Suprapubic skin (tissue), 4 donors: ENCODE data around the gene ARHGAP35. TPM values are rescaled to one million over a fixed set of nuclear protein-coding genes. Genes with fewer than 3 reads are reported as not detected.

Experiments used
- DNase-seq, 2 donors: peaks; one replicate each; pipeline ENCODE4 v3.0.0-alpha.2; 2019; ENCODE audit warnings: low spot score in 2 of 2
- H3K27ac ChIP-seq: fragments of 200-600 bp; sonication (generic); one replicate; pipeline ENCODE4 v1.5.1; 2019
- H3K27me3 ChIP-seq: fragments of 200-600 bp; sonication (generic); one replicate; pipeline ENCODE4 v1.5.1; 2019
- H3K36me3 ChIP-seq: fragments of 200-600 bp; sonication (generic); one replicate; pipeline ENCODE4 v1.5.1; 2019
- H3K4me1 ChIP-seq: fragments of 200-600 bp; sonication (generic); one replicate; pipeline ENCODE4 v1.5.1; 2019
- H3K4me3 ChIP-seq: fragments of 200-600 bp; sonication (generic); one replicate; pipeline ENCODE4 v1.5.1; 2019; ENCODE audit warnings: mild to moderate bottlenecking
- H3K9me3 ChIP-seq: fragments of 200-600 bp; sonication (generic); one replicate; pipeline ENCODE4 v1.5.1; 2019
- CTCF ChIP-seq, 2 donors: fragments of 200-600 bp in 1 of 2; fragments of 450-650 bp in 1 of 2; sonication (generic) in 1 of 2; IDR thresholded peaks; one replicate each; pipeline ENCODE4 v1.5.1; 2016 to 2019; ENCODE audit warnings: antibody characterized with exemption in 2 of 2, mild to moderate bottlenecking in 1 of 2, moderate library complexity in 1 of 2
- EP300 ChIP-seq: sonication (generic); formaldehyde crosslinking; IDR thresholded peaks from one replicate; pipeline ENCODE4 v1.6.1; 2017; ENCODE audit warnings: antibody characterized with exemption
- POLR2A ChIP-seq, 2 donors: fragments of 450-650 bp; IDR thresholded peaks; one replicate each; pipeline ENCODE4 v1.6.1; 2017; ENCODE audit warnings: antibody characterized with exemption in 2 of 2, mild to moderate bottlenecking in 2 of 2, moderate library complexity in 2 of 2
- POLR2AphosphoS5 ChIP-seq, 3 donors: sonication (generic); formaldehyde crosslinking; IDR thresholded peaks; one replicate each; pipeline ENCODE4 v1.6.1; 2017; ENCODE audit warnings: antibody characterized with exemption in 3 of 3
- WGBS: methylation state at CpG from one replicate; pipeline ENCODE4 v1.1.5; 2018; 5-methylcytosine and 5-hydroxymethylcytosine counted together
- total RNA-seq, 4 donors: library from RNA; depleted of rRNA; stranded (reverse); fragments of >200 nt; gene quantifications; one replicate each; pipeline ENCODE4 v1.1.0, GENCODE V29; 2016

ARHGAP35 gene
- total RNA-seq, 4 donors from 2014 or later = 33.9 to 54.2 (median 46.5) TPM

DNA sequence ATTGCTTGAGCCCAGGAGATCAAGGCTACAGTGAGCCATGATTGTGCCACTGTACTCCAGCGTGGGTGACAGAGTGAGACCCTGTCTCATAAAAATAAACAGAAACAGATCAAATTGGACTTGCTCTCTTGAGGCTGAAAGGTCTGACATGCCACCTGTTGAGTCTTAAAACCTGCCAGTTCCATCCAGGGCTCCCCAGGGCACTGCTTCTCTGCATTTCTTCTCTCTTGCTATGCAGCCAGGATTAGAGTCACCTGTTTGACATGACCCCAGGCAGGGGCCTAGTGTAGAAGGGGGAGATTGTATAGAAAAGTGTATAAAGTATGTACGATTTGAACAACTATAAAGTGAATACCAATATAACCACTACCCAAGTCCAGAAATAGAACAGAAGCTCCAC, 45.4 kb downstream of the ARHGAP35 start:
- 87% methylated on average over 2 of the region's 2 CpGs for WGBS
- TF ChIP-seq POLR2AphosphoS5 (IDR thresholded peaks at IDR 0.05) (no peak), EP300 (no peak), CTCF (IDR thresholded peaks at IDR 0.05) (no peak), POLR2A (IDR thresholded peaks at IDR 0.05) (no peak)
- Histone ChIP-seq H3K4me1 (peaks cover 62% of the 10 kb centered on the region), H3K9me3 (no peaks in the 10 kb centered on the region), H3K27ac (no peak overlapping the region), H3K36me3 (no peaks in the 10 kb centered on the region), H3K27me3 (no peaks in the 10 kb centered on the region), H3K4me3 (no peak overlapping the region)
- DNase-seq = peak in 1 of 2 donors; percentile 5

GRCh38 chr19:46907880-46908279, 47.1 kb downstream of the ARHGAP35 start:
- 71% methylated on average over 4 of the region's 4 CpGs for WGBS
- Histone ChIP-seq H3K27me3 (no peaks in the 10 kb centered on the region), H3K27ac (no peak overlapping the region), H3K4me3 (no peak overlapping the region), H3K4me1 (peaks cover 49% of the 10 kb centered on the region), H3K36me3 (no peaks in the 10 kb centered on the region), H3K9me3 (no peaks in the 10 kb centered on the region)
- no peak for TF ChIP-seq POLR2AphosphoS5 (IDR thresholded peaks at IDR 0.05)
- TF ChIP-seq EP300 = no peak
- peak in 1 of 2 donors; percentile 55 for DNase-seq

GRCh38 chr19:46909356-46909755, 48.6 kb downstream of the ARHGAP35 start:
- no peak for TF ChIP-seq EP300
- TF ChIP-seq CTCF (IDR thresholded peaks at IDR 0.05) = no peak
- no peak for TF ChIP-seq POLR2AphosphoS5 (IDR thresholded peaks at IDR 0.05)
- TF ChIP-seq POLR2A (IDR thresholded peaks at IDR 0.05) = no peak
- no peak overlapping the region for H3K4me3 ChIP-seq
- no peaks in the 10 kb centered on the region for H3K36me3 ChIP-seq
- 94% methylated on average over 4 of the region's 4 CpGs for WGBS
- H3K27ac ChIP-seq = no peak overlapping the region
- DNase-seq = no peak
- H3K27me3 ChIP-seq = no peaks in the 10 kb centered on the region
- peaks cover 46% of the 10 kb centered on the region for H3K4me1 ChIP-seq
- H3K9me3 ChIP-seq = no peaks in the 10 kb centered on the region

Other genes with a start within 250 kb of the ARHGAP35 start
- 1 to 10 TPM in 3 of 4 donors, under 1 TPM in 1; 0.57 to 6.7 (median 2.4) TPM for gene PTGIR, start 235.9 kb upstream of the ARHGAP35 start, total RNA-seq
- gene GNG8, start 224.8 kb upstream of the ARHGAP35 start, total RNA-seq = not detected
- 1 to 10 TPM in 3 of 4 donors, under 1 TPM in 1; 0.68 to 1.8 (median 1.2) TPM for gene DACT3, start 199.8 kb upstream of the ARHGAP35 start, total RNA-seq
- 100 to 1,000 TPM in 1 of 4 donors, 10 to 100 TPM in 3; 51.5 to 136 (median 61.2) TPM for gene PRKD2, start 143.9 kb upstream of the ARHGAP35 start, total RNA-seq
- gene FKRP, start 114.9 kb upstream of the ARHGAP35 start, total RNA-seq = 10 to 100 TPM in 1 of 4 donors, 1 to 10 TPM in 3; 7.1 to 15.2 (median 7.8) TPM
- gene STRN4, start 114.5 kb upstream of the ARHGAP35 start, total RNA-seq = 10 to 100 TPM; 73.2 to 87.6 (median 81.1) TPM
- gene SLC1A5, start 72.4 kb upstream of the ARHGAP35 start, total RNA-seq = 100 to 1,000 TPM in 3 of 4 donors, 10 to 100 TPM in 1; 79.4 to 191 (median 131) TPM
- 10 to 100 TPM; 50.6 to 93.3 (median 75.0) TPM for gene AP2S1, start 10.2 kb upstream of the ARHGAP35 start, total RNA-seq
- gene NPAS1, start 158.8 kb downstream of the ARHGAP35 start, total RNA-seq = 1 to 10 TPM; 4.7 to 6.8 (median 5.5) TPM
- gene TMEM160, start 187.6 kb downstream of the ARHGAP35 start, total RNA-seq = 10 to 100 TPM; 13.9 to 45.9 (median 31.3) TPM